ENCODE data around the gene POLD3.
"Not testable (repeated sequence)": the region's sequence is repeated elsewhere in the genome, so short reads cannot be mapped to it uniquely, and the experiment has no call there.

The POLD3 gene

DNA sequence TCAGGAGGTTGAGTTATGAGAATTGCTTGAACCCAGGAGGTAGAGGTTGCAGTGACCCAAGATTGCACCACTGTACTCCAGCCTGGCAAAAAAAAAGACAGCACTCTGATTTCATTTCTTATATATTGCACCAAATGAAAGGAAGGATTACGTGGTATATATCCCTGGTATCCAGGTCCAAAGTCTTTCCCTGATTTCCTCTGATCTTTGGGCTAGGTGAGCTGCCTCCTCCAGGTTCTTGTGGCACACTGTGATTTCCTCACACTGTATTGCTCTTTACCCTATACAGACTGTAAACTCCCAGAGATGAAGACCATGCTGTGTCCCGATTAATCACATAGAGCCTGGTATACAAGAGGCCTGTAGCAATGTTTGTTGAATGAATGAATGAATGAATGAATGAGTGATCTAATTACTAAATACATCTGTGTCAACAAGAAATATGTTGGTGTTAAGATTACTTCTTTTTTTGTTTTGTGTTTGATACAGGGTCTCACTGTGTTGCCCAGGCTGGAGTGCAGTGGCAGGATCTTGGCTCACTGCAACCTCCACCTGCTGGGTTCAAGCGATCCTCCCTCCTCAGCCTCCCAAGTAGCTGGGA lies 9.3 kb upstream of the POLD3 start:
- no peak for TF ChIP-seq ZFX (IDR thresholded peaks at IDR 0.05)
- TF ChIP-seq, protein P1, sequence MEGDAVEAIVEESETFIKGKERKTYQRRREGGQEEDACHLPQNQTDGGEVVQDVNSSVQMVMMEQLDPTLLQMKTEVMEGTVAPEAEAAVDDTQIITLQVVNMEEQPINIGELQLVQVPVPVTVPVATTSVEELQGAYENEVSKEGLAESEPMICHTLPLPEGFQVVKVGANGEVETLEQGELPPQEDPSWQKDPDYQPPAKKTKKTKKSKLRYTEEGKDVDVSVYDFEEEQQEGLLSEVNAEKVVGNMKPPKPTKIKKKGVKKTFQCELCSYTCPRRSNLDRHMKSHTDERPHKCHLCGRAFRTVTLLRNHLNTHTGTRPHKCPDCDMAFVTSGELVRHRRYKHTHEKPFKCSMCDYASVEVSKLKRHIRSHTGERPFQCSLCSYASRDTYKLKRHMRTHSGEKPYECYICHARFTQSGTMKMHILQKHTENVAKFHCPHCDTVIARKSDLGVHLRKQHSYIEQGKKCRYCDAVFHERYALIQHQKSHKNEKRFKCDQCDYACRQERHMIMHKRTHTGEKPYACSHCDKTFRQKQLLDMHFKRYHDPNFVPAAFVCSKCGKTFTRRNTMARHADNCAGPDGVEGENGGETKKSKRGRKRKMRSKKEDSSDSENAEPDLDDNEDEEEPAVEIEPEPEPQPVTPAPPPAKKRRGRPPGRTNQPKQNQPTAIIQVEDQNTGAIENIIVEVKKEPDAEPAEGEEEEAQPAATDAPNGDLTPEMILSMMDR (conservative IDR thresholded peaks at IDR 0.05) = no peak
- no peak overlapping the region for H3K27ac ChIP-seq

DNA sequence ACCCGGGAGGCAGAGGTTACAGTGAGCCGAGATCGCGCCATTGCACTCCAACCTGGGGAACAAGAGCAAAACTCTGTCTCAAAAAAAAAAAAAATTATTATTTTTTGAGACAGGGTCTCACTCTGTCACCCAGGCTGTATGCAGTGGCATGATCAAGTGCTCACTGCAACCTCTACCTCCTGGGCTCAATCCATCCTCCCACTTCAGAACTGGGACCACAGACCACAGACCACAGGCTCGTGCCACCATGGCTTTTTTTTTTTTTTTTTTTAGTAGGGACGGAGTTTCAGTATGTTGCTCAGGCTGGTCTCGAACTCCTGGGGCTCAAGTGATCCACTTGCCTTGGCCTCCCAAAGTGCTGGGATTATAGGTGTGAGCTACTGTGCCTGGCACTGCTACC lies 1.9 kb upstream of the POLD3 start:
- H3K27ac ChIP-seq = not testable (repeated sequence)

DNA sequence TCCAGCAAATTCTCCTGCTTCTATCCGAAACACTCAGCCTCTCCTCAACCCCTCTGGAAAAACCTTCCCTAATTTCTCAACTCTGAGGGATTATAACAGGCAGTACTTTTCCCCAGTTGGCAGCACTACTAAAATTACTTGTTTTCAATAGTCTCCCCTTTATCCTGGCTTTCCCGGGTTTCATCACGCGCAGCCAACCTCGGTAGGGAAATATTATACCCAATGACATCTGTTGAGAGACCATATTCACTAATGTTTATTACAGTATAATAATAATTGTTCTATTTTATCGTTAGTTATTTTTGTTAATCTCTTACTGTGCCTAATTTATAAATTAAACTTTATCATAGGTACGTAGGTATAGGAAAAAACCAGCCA lies 330 bp upstream of the POLD3 start:
- peak overlapping the region; percentile 96 for H3K27ac ChIP-seq
- TF ChIP-seq, protein P1 (conservative IDR thresholded peaks at IDR 0.05) = no peak
- no peak for TF ChIP-seq ZFX (IDR thresholded peaks at IDR 0.05)

DNA sequence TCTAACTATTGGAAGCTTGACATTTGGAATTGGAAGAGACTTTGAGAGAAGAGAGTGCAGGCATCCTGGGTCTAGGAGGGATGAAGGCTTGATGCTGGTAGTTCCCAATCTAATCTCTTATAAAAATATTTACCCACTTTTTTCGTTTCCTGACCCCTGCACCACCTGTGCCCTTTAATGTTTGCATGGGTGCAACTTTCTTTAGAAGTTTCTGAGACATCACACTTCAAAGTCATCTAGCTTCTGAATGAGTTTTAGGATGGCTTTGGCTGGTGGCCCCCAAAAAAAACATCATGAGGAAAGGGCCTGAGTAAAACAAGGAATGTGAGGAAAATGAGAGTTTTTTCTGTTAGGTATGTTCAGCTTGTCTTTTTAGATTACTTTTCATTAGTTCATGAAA lies 1.1 kb downstream of the POLD3 start:
- TF ChIP-seq, protein P1 (conservative IDR thresholded peaks at IDR 0.05) = no peak
- no peak for TF ChIP-seq ZFX (IDR thresholded peaks at IDR 0.05)
- peak overlapping the region; percentile 96 for H3K27ac ChIP-seq

DNA sequence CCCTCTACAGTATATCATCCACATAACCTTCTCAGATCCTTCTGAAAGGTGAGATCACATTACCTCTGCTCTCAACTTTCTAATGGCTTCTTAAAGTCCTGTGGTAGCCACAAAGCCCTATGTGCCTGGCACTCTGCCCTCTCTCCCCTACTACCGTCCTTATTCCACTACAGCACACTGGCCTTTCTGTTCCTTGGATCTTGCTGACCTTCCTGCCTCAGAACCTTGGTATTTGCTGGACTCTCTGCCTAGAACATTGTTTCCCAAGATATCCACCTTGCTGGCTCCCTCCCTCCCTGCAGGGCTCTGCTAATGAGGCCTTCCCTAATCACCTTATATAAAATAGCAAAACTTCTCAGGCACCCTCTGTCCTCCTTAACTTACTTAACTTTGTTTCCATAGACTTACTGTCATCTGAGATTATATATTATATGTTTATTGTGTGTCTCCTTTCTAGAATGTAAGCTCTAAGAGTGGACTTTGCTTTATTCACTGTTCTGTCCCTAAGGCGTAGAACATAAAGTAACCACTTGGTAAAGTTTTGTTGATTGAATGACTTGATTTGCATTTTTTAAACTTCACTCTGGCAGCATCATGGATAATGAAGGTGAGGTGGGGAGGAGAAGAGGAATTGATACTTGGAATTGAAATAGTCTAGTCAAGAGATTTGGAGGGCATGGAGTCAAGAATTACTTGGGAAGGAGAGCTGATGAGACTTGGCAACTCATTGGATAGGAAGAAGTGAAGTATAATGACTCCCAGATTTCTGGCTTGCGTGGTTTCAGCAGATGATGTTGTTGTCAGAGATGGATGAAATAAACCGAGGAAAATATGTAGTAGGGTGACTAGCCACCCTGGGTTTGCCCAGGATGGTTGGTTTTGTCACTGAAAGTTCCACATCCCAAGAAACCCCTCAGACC lies 10.5 kb downstream of the POLD3 start:
- H3K27ac ChIP-seq = no peak overlapping the region
- TF ChIP-seq ZFX (IDR thresholded peaks at IDR 0.05) = no peak
- TF ChIP-seq, protein P1 (conservative IDR thresholded peaks at IDR 0.05) = no peak

DNA sequence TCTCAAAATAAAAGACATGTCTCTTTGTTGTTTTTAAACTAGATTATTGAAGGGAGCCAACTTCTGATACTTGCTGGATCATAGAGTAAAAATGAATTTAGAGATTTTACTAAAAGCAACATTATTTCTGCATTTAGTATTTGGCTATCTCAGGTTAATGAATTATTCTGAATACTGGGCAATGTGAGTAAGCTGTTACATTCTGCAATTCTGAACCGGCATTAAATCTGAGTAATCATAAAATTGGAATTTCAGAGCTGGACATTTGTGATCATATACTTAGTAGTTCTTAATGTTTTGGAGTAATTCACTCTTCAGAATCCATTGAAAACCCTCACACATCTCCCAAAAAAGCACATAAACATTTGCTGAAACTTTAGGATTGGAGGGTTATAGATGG lies 11.5 kb downstream of the POLD3 start:
- TF ChIP-seq, protein P1 (conservative IDR thresholded peaks at IDR 0.05) = no peak
- TF ChIP-seq ZFX (IDR thresholded peaks at IDR 0.05) = no peak
- H3K27ac ChIP-seq = no peak overlapping the region

DNA sequence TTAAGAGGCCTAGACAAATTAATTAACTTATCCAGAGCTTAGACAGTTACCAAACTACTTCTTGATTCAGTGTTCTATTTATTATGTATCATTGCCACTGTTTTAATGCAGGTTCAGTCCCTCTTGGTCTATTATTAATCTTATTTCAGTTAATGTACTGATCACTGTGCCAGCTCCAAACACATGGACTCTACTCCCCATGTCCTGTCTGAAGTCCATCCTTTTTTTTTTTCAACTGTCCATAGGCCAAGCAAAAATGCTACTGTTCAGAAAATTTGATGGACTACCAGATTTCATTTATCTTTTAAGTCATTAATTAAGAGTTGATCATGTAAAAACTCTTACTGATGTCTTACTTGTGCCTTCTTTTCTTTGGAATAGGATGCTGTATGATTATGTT lies 11.9 kb downstream of the POLD3 start:
- TF ChIP-seq, protein P1 (conservative IDR thresholded peaks at IDR 0.05) = no peak
- TF ChIP-seq ZFX (IDR thresholded peaks at IDR 0.05) = no peak
- H3K27ac ChIP-seq = no peak overlapping the region

Measured in C4-2B (cell line).